ENCODE measurements around the gene TBC1D16. TPM values are rescaled to one million over a fixed set of nuclear protein-coding genes. Genes with fewer than 3 reads are reported as not detected.

Gene TBC1D16
- total RNA-seq, 1 donor = 68.8 TPM

GRCh38 chr17:79892457-79893241 lies 143.0 kb downstream of the TBC1D16 start:
- Histone ChIP-seq H4K20me1 (ENCODE audit: insufficient read depth, low read length) (no peaks in the 10 kb centered on the region), H3K36me3 (ENCODE audit: insufficient read depth, low read length) (no peaks in the 10 kb centered on the region), H2AFZ (ENCODE audit: low read length) (no peak overlapping the region), H3K79me2 (ENCODE audit: insufficient read depth, low read length) (no peaks in the 10 kb centered on the region), H3K4me2 (ENCODE audit: insufficient read depth, low read length) (no peak overlapping the region), H3K4me3 (ENCODE audit: insufficient read depth, low read length) (no peak overlapping the region), H3K27me3 (ENCODE audit: insufficient read depth, low read length) (peaks cover 10% of the 10 kb centered on the region), H3K27ac (ENCODE audit: low read depth, low read length) (no peak overlapping the region), H3K4me1 (ENCODE audit: insufficient read depth, low read length) (no peaks in the 10 kb centered on the region), H3K9me3 (ENCODE audit: low read depth, low read length) (no peaks in the 10 kb centered on the region)
- no peak for TF ChIP-seq CTCF (IDR thresholded peaks at IDR 0.05; ENCODE audit: extremely low read depth, low read depth, low read length)
- no peak for DNase-seq (ENCODE audit: insufficient read length, low spot score, missing footprints)

- Histone ChIP-seq H3K4me2 (ENCODE audit: insufficient read depth, low read length) (no peak overlapping the region), H3K27me3 (ENCODE audit: insufficient read depth, low read length) (peaks cover 10% of the 10 kb centered on the region), H3K36me3 (ENCODE audit: insufficient read depth, low read length) (no peaks in the 10 kb centered on the region), H3K79me2 (ENCODE audit: insufficient read depth, low read length) (no peaks in the 10 kb centered on the region), H3K9me3 (ENCODE audit: low read depth, low read length) (no peaks in the 10 kb centered on the region), H3K27ac (ENCODE audit: low read depth, low read length) (no peak overlapping the region), H2AFZ (ENCODE audit: low read length) (no peak overlapping the region), H4K20me1 (ENCODE audit: insufficient read depth, low read length) (no peaks in the 10 kb centered on the region), H3K4me3 (ENCODE audit: insufficient read depth, low read length) (no peak overlapping the region), H3K4me1 (ENCODE audit: insufficient read depth, low read length) (no peaks in the 10 kb centered on the region)
- no peak for TF ChIP-seq CTCF (IDR thresholded peaks at IDR 0.05; ENCODE audit: extremely low read depth, low read depth, low read length)
- DNase-seq (ENCODE audit: insufficient read length, low spot score, missing footprints) = peak; percentile 35
These were observed 144.4 kb downstream of the TBC1D16 start for GRCh38 chr17:79891113-79891730.

GRCh38 chr17:79890706-79891105 lies 145.0 kb downstream of the TBC1D16 start:
- H3K4me1 ChIP-seq (ENCODE audit: insufficient read depth, low read length) = no peaks in the 10 kb centered on the region
- H3K4me3 ChIP-seq (ENCODE audit: insufficient read depth, low read length) = no peak overlapping the region
- H3K79me2 ChIP-seq (ENCODE audit: insufficient read depth, low read length) = no peaks in the 10 kb centered on the region
- no peak overlapping the region for H3K4me2 ChIP-seq (ENCODE audit: insufficient read depth, low read length)
- DNase-seq (ENCODE audit: insufficient read length, low spot score, missing footprints) = peak; percentile 50
- H3K36me3 ChIP-seq (ENCODE audit: insufficient read depth, low read length) = no peaks in the 10 kb centered on the region
- TF ChIP-seq CTCF (IDR thresholded peaks at IDR 0.05; ENCODE audit: extremely low read depth, low read depth, low read length) = no peak
- H2AFZ ChIP-seq (ENCODE audit: low read length) = no peak overlapping the region
- no peaks in the 10 kb centered on the region for H3K9me3 ChIP-seq (ENCODE audit: low read depth, low read length)
- H3K27me3 ChIP-seq (ENCODE audit: insufficient read depth, low read length) = peaks cover 10% of the 10 kb centered on the region
- H4K20me1 ChIP-seq (ENCODE audit: insufficient read depth, low read length) = no peaks in the 10 kb centered on the region
- H3K27ac ChIP-seq (ENCODE audit: low read depth, low read length) = no peak overlapping the region
